ENCODE data around the gene ARPC1A.
"Not testable (repeated sequence)": the region's sequence is repeated elsewhere in the genome, so short reads cannot be mapped to it uniquely, and the experiment has no call there.

ARPC1A gene

DNA sequence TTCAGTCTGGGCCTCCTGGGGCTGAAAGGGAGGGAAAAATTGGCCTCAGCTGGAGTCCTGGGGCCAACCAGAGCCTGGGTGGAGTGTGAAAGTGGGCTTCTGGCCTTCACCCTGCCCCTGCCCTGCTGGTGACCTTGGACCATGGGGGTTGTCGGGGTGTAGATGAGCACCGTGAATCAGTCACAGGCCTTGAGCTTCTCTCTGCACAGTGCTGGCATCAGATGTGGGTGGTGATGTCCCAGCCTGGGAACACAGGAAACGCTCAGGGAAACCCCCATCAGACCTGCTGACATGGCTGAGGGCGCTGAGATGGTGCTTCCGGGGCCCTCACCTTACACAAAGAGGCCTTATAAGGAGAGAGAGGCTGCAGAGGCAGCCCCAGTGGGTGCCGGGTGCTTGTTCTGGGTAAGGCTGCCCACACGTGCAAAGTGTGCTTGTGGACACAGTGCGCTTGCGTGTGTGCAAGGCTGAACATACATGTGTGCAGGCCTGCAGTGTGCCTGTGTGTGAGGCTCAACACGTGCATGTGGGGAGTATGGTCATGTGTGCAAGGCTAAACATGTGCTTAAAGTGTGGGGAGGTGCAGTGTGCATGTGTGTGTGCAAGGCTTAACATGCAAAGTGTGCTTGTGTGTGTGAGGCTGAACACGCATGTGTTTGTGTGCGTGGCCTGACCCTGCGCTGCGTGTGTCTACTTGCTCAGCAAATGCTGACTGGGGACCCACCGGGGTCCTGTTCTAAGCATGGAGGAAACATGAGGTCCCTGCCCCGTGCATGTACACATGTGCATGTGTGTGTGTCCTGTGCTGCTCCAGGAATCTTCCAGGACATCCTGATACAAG is 55.3 kb downstream of the ARPC1A start:
- H3K4me3 Mint-ChIP-seq = peak overlapping the region; percentile 74
- CTCF ChIA-PET = no interaction called here
- peak; percentile 95 for DNase-seq
- H3K36me3 Mint-ChIP-seq = peaks cover 31% of the 10 kb centered on the region
- peak overlapping the region; percentile 91 for H3K27ac Mint-ChIP-seq
- H3K27me3 Mint-ChIP-seq = no peaks in the 10 kb centered on the region
- no peaks in the 10 kb centered on the region for H3K9me3 Mint-ChIP-seq
- peaks cover 63% of the 10 kb centered on the region for H3K4me1 Mint-ChIP-seq

DNA sequence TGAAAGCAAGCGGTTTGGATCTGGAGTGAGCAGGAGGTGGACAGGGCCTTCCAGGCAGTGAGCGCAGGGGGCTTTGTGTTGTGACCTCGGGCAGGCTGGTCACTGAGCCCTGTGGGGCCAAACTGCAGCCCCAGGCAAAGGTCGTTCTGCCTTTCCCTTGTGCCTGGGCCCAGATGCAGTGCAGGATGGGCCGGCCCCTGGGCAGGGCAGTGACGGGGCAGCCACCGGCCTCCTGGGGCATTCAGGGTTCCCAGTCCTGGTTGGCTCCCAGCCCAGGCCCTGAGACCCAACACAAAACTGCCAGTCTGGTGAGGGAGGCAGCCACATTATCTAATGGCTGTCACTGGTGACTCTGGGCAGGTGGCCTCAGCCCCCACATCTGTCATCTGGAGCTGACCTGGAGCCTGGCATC is 56.0 kb downstream of the ARPC1A start:
- CTCF ChIA-PET = interaction anchor here (1.2 kb wide), 1 partner anchor 16 kb away, joined by 5 read pairs; no protein-coding TSS in a partner anchor
- peaks cover 36% of the 10 kb centered on the region for H3K36me3 Mint-ChIP-seq

DNA sequence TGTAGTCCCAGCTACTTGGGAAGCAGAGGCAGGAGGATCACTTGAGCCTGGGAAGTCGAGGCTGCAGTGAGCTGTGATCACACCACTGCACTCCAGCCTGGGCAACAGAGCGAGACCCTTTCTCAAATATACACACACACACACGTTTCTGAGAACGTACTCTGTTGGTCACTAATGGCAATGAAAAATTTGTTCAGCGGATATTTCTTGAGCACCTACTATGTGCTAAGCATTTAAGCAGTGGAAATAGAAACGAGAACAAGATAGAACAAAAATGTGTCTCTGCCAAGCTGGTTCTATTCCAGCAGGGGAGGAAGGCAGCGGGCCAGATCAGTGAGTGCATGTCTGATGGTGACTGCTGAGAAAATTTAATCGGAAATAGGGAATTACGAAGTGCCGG is 57.5 kb downstream of the ARPC1A start:
- peaks cover 43% of the 10 kb centered on the region for H3K36me3 Mint-ChIP-seq
- H3K4me1 Mint-ChIP-seq = peaks cover 51% of the 10 kb centered on the region
- no peaks in the 10 kb centered on the region for H3K27me3 Mint-ChIP-seq
- no peak overlapping the region for H3K4me3 Mint-ChIP-seq
- DNase-seq = no peak
- H3K9me3 Mint-ChIP-seq = no peaks in the 10 kb centered on the region
- H3K27ac Mint-ChIP-seq = no peak overlapping the region
- CTCF ChIA-PET = interaction anchor here (0.6 kb wide), 1 partner anchor 8 kb away, joined by 3 read pairs; no protein-coding TSS in a partner anchor

More for the DNA sequence above, 56.0 kb downstream of the ARPC1A start:
- no peaks in the 10 kb centered on the region for H3K27me3 Mint-ChIP-seq
- H3K4me1 Mint-ChIP-seq = peaks cover 58% of the 10 kb centered on the region
- H3K27ac Mint-ChIP-seq = peak overlapping the region; percentile 91
- no peak for DNase-seq
- H3K9me3 Mint-ChIP-seq = no peaks in the 10 kb centered on the region
- H3K4me3 Mint-ChIP-seq = peak overlapping the region; percentile 74

DNA sequence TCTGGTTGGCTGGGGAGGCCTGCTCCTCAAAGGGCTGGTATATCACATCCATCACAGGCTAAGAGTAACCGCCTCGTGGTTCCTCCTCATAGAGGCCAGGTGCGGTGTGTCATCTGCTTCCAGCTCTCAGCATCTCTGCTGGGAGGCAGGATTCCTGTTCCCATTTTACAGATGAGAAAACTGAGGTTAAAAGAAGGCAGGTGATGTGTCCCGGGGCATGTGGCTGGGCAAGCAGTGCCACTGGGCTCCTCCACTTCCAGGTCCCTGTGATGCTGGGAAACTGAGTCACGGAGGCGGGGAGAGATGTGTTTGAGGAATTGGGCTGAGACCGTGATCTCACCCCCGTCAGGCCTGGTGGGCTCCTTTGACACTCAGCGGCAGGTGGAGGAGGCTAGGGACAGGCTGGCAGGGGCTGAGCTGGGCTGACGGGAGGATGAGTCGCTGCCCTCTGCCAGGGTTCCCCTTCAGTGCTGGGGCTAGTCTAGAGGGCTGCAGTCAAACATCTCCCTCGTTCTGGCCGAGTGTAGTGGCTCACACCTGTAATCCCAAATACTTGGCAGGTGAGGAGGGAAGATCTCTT is 58.2 kb downstream of the ARPC1A start:
- Mint-ChIP-seq H3K36me3 (peaks cover 47% of the 10 kb centered on the region), H3K4me3 (no peak overlapping the region), H3K4me1 (peaks cover 50% of the 10 kb centered on the region), H3K27me3 (no peaks in the 10 kb centered on the region), H3K27ac (no peak overlapping the region), H3K9me3 (no peaks in the 10 kb centered on the region)
- CTCF ChIA-PET = no interaction called here
- DNase-seq = no peak

DNA sequence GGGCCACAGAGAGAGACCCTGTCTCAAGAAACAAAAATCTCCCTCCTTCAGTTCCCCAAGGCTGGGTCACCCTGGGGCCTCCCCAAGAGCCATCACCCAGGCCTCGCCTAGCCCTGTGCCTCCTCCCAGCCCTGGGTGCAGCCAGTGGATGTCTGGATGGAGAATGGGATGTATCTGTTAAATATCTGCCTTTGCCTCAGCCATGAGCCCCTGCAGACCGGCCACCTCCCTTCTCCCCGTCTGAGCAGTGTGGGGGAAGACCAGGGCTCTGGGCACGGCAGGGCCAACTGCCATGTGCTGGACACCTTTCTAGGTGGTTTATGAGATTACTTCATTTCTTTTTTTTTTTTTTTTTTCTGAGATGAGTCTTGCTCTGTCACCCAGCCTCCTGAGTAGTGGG is 58.8 kb downstream of the ARPC1A start:
- peaks cover 45% of the 10 kb centered on the region for H3K4me1 Mint-ChIP-seq
- DNase-seq = no peak
- H3K4me3 Mint-ChIP-seq = no peak overlapping the region
- no peaks in the 10 kb centered on the region for H3K27me3 Mint-ChIP-seq
- H3K27ac Mint-ChIP-seq = peak overlapping the region; percentile 38
- no peaks in the 10 kb centered on the region for H3K9me3 Mint-ChIP-seq
- H3K36me3 Mint-ChIP-seq = peaks cover 48% of the 10 kb centered on the region
- CTCF ChIA-PET = no interaction called here

DNA sequence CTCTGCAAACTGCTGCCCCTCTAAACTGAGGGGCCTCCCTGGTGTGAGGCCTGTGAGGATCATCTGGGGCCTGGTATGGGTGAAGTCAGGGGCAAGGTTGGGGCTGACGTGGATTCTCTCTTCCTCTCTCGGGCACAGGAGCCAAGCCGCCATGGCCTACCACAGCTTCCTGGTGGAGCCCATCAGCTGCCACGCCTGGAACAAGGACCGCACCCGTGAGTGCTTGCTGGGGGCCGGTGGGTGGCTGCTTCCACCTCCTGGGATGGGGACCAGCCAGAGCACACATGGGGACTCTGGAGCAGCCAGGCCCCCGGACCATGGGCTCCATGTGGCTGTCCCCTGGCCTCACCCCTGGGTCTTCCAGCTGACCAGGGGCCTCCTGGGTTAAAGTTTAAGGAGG is 59.9 kb downstream of the ARPC1A start:
- CTCF ChIA-PET = no interaction called here
- no peak overlapping the region for H3K27ac Mint-ChIP-seq
- no peak overlapping the region for H3K4me3 Mint-ChIP-seq
- no peak for DNase-seq
- peaks cover 46% of the 10 kb centered on the region for H3K36me3 Mint-ChIP-seq
- no peaks in the 10 kb centered on the region for H3K27me3 Mint-ChIP-seq
- no peaks in the 10 kb centered on the region for H3K9me3 Mint-ChIP-seq
- peaks cover 35% of the 10 kb centered on the region for H3K4me1 Mint-ChIP-seq

DNA sequence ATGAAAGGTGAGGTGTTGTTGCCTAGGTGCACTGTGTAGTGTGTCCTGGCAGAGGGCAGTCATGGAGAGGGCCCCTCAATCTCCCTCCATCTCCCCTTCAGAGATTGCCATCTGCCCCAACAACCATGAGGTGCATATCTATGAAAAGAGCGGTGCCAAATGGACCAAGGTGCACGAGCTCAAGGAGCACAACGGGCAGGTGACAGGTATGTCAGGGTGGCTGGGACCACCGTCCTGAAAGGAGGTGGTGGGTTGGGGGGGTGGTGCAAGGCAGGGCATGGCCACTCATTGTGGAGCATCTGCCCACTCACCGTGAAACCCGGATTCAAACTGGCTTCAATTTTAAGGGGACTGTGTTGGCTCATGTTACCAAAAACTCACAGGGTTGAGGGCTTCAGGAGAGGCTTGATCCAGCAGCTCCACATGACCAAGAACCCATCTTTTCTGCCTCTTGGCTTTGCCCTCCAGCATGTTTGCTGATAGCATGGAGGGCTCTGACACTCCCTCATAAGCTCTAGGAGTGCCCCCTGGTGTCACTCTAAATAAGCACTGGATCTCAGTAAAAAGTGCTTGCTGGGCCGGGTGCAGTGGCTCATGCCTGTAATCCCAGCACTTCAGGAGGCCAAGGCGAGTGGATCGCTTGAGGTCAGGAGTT is 61.0 kb downstream of the ARPC1A start:
- Mint-ChIP-seq H3K9me3 (no peaks in the 10 kb centered on the region), H3K4me3 (no peak overlapping the region), H3K27ac (peak overlapping the region; percentile 64), H3K27me3 (no peaks in the 10 kb centered on the region), H3K4me1 (peaks cover 29% of the 10 kb centered on the region), H3K36me3 (peaks cover 43% of the 10 kb centered on the region)
- CTCF ChIA-PET = interaction anchor here (0.9 to 2.0 kb wide), 5 partner anchors 9 to 26 kb away, joined by 3 to 13 read pairs (median 7); no protein-coding TSS in a partner anchor
- DNase-seq = peak; percentile 58

DNA sequence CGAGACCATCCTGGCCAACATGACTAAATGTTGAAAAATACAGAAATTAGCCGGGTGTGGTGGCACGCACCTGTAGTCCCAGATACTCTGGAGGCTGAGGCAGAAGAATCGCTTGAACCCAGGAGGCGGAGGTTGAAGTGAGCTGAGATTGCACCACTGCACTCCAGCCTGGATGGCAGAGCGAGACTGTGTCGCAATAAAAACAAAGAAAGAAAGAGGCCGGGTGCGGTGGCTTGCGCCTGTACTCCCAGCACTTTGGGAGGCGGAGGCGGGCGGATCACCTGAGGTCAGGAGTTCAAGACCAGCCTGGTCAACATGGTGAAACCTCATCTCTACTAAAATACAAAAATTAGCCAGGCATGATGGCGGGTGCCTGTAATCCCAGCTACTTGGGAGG is 61.5 kb downstream of the ARPC1A start:
- H3K27me3 Mint-ChIP-seq = not testable (repeated sequence)
- Mint-ChIP-seq H3K4me1 (peaks cover 29% of the 10 kb centered on the region), H3K27ac (peak overlapping the region; percentile 64)

DNA sequence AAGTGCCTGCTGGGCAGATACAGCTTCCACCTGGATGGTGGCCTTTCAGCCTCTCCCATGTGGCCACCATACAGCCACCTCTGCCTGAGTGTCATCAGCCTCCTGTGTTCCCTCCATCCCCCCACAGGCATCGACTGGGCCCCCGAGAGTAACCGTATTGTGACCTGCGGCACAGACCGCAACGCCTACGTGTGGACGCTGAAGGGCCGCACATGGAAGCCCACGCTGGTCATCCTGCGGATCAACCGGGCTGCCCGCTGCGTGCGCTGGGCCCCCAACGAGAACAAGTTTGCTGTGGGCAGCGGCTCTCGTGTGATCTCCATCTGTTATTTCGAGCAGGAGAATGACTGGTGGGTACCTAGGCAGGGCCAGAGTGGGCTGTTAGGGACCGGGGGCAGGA is 62.2 kb downstream of the ARPC1A start:
- peak overlapping the region; percentile 45 for H3K27ac Mint-ChIP-seq
- no peak overlapping the region for H3K4me3 Mint-ChIP-seq
- CTCF ChIA-PET = interaction anchor here (1.4 to 2.0 kb wide), 4 partner anchors 17 to 28 kb away, joined by 3 to 13 read pairs (median 8); no protein-coding TSS in a partner anchor
- no peaks in the 10 kb centered on the region for H3K27me3 Mint-ChIP-seq
- peaks cover 50% of the 10 kb centered on the region for H3K36me3 Mint-ChIP-seq
- DNase-seq = no peak
- H3K4me1 Mint-ChIP-seq = peaks cover 32% of the 10 kb centered on the region
- H3K9me3 Mint-ChIP-seq = no peaks in the 10 kb centered on the region

More for the DNA sequence above, 61.5 kb downstream of the ARPC1A start:
- H3K9me3 Mint-ChIP-seq, DNase-seq, H3K4me3 Mint-ChIP-seq: not testable (repeated sequence)
- H3K36me3 Mint-ChIP-seq = peaks cover 48% of the 10 kb centered on the region
- CTCF ChIA-PET = interaction anchor here (1.4 to 2.0 kb wide), 4 partner anchors 17 to 27 kb away, joined by 3 to 13 read pairs (median 8); no protein-coding TSS in a partner anchor

DNA sequence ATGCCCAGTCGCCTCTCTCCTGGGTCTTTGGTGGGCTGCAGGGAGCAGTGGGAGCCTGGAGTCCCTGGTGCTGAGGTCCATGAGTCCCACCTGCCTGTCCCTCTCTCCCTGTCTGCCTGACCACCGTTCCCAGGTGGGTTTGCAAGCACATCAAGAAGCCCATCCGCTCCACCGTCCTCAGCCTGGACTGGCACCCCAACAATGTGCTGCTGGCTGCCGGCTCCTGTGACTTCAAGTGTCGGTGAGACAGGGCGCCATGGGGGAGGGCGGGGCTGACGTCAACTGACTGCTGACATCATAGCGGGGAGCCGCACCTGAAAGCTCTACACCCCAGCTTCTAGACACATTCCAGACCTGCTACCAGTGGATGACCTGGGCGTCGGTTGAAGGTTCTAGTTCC is 64.1 kb downstream of the ARPC1A start:
- Mint-ChIP-seq H3K27me3 (no peaks in the 10 kb centered on the region), H3K9me3 (no peaks in the 10 kb centered on the region), H3K27ac (no peak overlapping the region), H3K4me3 (no peak overlapping the region), H3K4me1 (peaks cover 33% of the 10 kb centered on the region), H3K36me3 (peaks cover 55% of the 10 kb centered on the region)
- no peak for DNase-seq
- CTCF ChIA-PET = interaction anchor here (0.6 to 1.0 kb wide), 3 partner anchors 22 to 25 kb away, joined by 3 to 4 read pairs (median 3); no protein-coding TSS in a partner anchor

DNA sequence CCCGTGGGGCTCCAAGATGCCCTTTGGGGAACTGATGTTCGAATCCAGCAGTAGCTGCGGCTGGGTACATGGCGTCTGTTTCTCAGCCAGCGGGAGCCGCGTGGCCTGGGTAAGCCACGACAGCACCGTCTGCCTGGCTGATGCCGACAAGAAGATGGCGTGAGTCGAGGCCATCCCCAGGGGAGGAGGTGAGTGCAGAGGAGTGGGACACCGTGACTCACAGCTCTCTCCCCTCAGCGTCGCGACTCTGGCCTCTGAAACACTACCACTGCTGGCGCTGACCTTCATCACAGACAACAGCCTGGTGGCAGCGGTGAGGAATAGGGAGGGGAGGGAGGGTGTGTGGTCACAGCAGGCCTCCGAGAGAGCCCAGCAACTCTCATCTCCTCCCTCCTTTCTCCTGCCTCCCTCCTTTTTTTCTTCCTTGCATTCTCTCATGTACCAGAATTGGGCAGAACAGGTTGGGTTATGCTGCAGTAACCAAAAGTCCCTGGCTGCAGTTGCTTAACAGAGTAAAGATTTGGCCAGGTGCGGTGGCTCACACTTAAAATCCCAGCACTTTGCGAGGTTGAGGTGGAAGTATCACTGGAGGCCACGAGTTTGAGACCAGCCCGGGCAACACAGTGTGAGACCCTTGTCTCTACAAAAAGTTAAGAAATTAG is 65.4 kb downstream of the ARPC1A start:
- CTCF ChIA-PET = interaction anchor here (0.7 to 2.3 kb wide), 3 partner anchors 8 to 26 kb away, joined by 3 to 8 read pairs (median 4); no protein-coding TSS in a partner anchor
- Mint-ChIP-seq H3K27ac (no peak overlapping the region), H3K27me3 (no peaks in the 10 kb centered on the region), H3K4me1 (peaks cover 33% of the 10 kb centered on the region), H3K4me3 (no peak overlapping the region), H3K36me3 (peaks cover 58% of the 10 kb centered on the region), H3K9me3 (no peaks in the 10 kb centered on the region)
- no peak for DNase-seq

DNA sequence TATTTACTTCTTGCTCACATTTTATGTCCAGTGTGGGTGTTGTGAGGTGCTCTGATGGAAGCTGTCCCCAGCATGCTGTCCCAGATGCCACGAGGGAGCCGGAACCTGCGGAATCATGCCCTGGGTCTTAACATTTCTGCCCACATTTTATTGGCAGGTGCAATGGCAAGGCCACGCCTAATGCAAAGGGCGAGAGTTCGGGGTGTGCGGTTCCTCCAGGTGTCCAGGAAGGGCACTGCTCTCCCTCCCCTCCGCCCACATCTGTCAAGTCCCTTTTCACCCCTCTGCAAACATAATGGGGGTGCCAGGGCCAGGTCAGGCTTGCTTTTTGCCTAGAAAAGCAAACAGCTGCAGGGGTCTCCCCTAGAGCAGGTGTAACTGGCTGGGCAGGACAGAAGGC is 66.3 kb downstream of the ARPC1A start:
- CTCF ChIA-PET = interaction anchor here (2.3 kb wide), 1 partner anchor 27 kb away, joined by 8 read pairs; no protein-coding TSS in a partner anchor
- no peak overlapping the region for H3K4me3 Mint-ChIP-seq
- H3K27me3 Mint-ChIP-seq = no peaks in the 10 kb centered on the region
- H3K4me1 Mint-ChIP-seq = peaks cover 29% of the 10 kb centered on the region
- peaks cover 53% of the 10 kb centered on the region for H3K36me3 Mint-ChIP-seq
- no peak for DNase-seq
- peak overlapping the region; percentile 67 for H3K27ac Mint-ChIP-seq
- H3K9me3 Mint-ChIP-seq = no peaks in the 10 kb centered on the region

DNA sequence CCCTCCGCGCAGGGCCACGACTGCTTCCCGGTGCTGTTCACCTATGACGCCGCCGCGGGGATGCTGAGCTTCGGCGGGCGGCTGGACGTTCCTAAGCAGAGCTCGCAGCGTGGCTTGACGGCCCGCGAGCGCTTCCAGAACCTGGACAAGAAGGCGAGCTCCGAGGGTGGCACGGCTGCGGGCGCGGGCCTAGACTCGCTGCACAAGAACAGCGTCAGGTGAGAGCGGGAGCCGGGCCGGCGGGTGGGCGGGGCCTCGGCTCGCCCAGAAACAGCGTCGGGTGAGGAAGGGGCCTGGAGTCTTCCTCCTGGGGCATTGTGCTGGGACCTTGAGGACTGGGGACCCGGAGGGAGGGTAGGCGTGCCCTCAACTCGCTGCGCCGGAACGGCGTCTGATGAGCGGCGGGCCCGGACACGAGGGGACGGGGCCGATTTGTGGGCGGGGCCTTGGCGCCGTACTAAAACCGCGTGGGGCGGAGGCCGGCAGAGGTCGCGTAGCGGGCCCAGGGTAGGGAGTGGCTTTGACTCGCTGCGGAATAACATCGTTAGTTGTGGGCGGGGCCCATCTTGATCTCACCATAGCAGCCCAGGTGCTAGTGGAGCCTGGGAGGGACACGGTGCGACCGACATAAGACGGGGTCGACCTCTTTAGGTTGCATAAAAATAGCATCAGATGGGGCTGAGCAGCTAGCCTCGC is 67.1 kb downstream of the ARPC1A start:
- CTCF ChIA-PET = interaction anchor here (1.5 to 2.3 kb wide), 2 partner anchors 14 to 28 kb away, joined by 4 to 8 read pairs; no protein-coding TSS in a partner anchor
- Mint-ChIP-seq H3K4me3 (peak overlapping the region; percentile 43), H3K36me3 (peaks cover 52% of the 10 kb centered on the region), H3K27me3 (no peaks in the 10 kb centered on the region), H3K4me1 (peaks cover 27% of the 10 kb centered on the region), H3K27ac (peak overlapping the region; percentile 82), H3K9me3 (no peaks in the 10 kb centered on the region)
- DNase-seq = peak; percentile 90

Measured in activated naive CD4-positive, alpha-beta T cell treated with anti-CD3 and anti-CD28 coated beads, Interleukin-2, amount 10 ng/mL, durations not matched to agents 7 days and 5 days (primary cell).